DND-41 (cell line): ENCODE measurements around the gene UBE2N.

ENCODE experiments used
- CTCF ChIP-seq: IDR thresholded peaks from 2 replicates; pipeline ENCODE4 v1.5.1; 2012; ENCODE audit warnings: borderline replicate concordance, low read length, moderate library complexity, mild to moderate bottlenecking; ENCODE audit not compliant: poor library complexity, severe bottlenecking; ENCODE audit errors: extremely low read depth
- EZH2 ChIP-seq: IDR thresholded peaks from 3 replicates; pipeline ENCODE4 v1.6.1; 2012; ENCODE audit warnings: borderline replicate concordance, low read depth, mild to moderate bottlenecking, moderate library complexity, low read length, inconsistent platforms; ENCODE audit not compliant: severe bottlenecking

DNA sequence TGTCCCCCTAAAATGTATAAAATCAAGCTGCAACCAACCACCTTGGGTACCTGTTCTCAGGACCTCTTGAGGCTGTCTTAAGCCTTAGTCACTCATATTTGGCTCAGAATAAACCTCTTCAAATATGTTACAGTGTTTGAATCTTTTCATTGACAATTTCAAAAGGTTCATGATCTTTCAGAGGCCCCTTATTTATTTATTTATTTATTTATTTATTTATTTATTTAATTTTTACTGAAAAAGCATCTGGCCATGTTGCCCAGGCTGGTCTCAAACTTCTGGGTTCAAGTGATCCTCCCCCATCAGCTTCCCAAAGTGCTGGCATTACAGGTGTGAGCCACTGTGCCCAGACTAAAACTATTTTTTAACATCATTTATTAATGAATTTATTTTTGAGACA, 72.2 kb downstream of the UBE2N start:
- no peak for TF ChIP-seq CTCF
- TF ChIP-seq EZH2: no peak
